ENCODE data around the gene GADL1. TPM values are rescaled to one million over a fixed set of nuclear protein-coding genes. Genes with fewer than 3 reads are reported as not detected.

Gene GADL1
- total RNA-seq, 2 donors from 2014 or later: not detected

DNA sequence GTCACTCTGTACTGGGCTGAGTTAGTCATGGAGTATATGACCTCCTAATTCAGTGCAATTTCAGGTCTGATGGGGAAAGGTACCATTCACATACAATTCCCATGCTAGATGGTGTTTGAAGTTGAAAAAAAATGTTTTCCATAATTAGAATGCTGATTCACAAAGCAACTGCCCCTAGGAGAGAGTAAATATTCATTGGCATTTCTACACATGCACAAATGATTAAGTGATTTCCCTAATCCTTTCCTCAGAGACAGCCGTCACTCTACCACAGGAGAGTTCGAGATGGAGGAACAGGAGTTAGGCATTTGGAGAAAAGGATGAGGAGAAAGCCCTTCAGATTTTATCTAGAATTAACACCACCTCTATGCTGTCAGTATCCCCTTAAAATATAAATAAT lies 32.5 kb downstream of the GADL1 start:
- no peaks in the 10 kb centered on the region for H3K9me3 Mint-ChIP-seq
- ATAC-seq (no peak), DNase-seq (ENCODE audit: low spot score) (no peak)
- no peaks in the 10 kb centered on the region for H3K4me1 Mint-ChIP-seq (ENCODE audit: low read depth in 2 of 2)
- H3K27me3 Mint-ChIP-seq: peaks cover 12 to 22% of the 10 kb centered on the region in 2 donors
- no peak overlapping the region for H3K27ac Mint-ChIP-seq
- no peak overlapping the region for H3K4me3 Mint-ChIP-seq
- no peaks in the 10 kb centered on the region for H3K36me3 Mint-ChIP-seq

DNA sequence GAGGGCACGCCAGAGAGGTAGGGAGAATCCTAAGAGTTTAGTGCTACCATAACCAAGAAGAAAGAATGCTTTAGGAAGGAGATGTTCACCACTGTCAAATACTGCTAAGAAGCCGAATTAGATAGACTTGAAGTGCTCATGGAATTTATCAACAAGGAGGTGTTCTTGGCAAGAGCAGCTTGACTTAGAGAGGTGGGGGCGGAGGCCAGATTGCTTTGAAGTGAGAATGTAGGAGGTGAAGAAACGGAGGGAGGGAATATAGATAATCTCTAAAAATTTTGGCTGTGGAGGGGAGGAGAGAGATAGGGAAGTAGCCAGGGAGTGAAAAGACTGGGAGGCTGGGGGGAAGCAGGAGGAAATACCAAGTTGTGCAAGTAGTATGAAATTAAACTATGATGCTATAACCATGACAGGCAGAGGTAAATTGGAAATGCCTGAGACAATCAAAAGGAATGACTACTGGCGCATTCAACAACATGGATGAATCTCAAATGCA lies 35.5 kb downstream of the GADL1 start:
- no peak for ATAC-seq
- Mint-ChIP-seq H3K4me1 (ENCODE audit: low read depth in 2 of 2) (no peaks in the 10 kb centered on the region), H3K27ac (no peak overlapping the region), H3K4me3 (no peak overlapping the region), H3K36me3 (no peaks in the 10 kb centered on the region), H3K9me3 (no peaks in the 10 kb centered on the region), H3K27me3 (peaks cover 6 to 14% of the 10 kb centered on the region in 2 donors)
- no peak for DNase-seq (ENCODE audit: low spot score)

DNA sequence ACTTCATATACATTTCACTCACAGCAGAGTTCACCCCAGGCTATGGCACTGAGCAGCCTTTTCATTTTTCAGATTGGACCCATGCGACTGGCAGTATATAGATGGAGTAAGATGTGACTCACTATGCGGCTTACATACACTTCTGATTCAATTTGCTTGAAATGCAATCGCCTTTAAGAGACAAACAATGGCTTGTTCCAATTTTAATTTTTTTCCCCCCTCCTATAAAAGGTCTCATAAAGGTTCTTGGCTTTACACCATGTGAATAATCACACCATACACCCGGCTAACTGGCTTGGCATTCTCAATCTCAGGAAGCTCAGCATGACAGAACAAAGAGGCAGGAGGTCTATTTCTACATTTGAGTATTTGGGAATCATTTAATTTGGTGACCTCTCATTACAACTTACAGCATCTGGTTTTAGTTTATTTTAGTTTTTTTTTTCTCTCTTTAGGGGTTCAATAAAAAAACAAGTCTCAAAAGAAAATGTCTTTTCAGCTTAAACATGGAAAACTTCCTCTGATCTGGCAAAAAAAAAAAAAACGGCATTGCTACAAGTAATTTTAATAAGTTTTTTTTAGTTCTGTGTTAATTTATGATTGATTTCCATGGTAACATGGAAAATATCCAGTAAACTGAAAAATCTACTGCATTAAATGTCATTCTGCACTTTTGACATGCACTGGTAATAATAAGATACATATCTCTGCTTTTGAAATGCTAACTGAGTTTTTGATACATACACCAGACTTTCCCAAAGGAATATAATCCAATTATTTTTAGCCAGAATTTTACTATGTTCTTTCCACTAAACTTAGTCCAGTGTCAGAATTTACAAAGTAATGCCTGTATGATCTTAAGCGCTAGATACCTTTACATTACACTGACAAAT lies 38.8 kb downstream of the GADL1 start:
- Mint-ChIP-seq H3K27me3 (peaks cover 7 to 8% of the 10 kb centered on the region in 2 donors), H3K4me3 (no peak overlapping the region), H3K27ac (no peak overlapping the region), H3K4me1 (ENCODE audit: low read depth in 2 of 2) (no peaks in the 10 kb centered on the region), H3K36me3 (no peaks in the 10 kb centered on the region), H3K9me3 (no peaks in the 10 kb centered on the region)
- DNase-seq (ENCODE audit: low spot score): no peak
- ATAC-seq: no peak

DNA sequence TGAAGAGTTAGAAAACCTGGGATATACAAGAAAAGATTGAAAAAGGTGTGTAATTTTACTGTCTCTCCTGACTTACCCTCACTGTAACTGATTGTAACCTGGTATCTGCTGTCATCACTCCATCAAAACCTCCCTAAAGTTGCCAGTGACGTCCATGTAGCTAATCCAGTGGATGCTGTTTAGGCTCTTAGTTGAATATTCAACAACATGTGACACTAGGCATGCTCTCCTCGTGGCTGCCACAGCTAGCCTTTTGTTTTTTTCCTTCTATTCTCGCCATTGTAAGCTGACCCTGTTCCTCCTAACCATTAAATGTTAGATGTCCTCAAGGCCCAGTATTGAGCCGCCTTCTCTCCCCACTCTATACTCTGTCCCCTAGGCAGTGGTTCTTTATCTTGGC lies 41.6 kb downstream of the GADL1 start:
- H3K9me3 Mint-ChIP-seq: no peaks in the 10 kb centered on the region
- no peak overlapping the region for H3K27ac Mint-ChIP-seq
- no peak overlapping the region for H3K4me3 Mint-ChIP-seq
- peaks cover 0 to 3% of the 10 kb centered on the region in 2 donors for H3K4me1 Mint-ChIP-seq (ENCODE audit: low read depth in 2 of 2)
- DNase-seq (ENCODE audit: low spot score) (no peak), ATAC-seq (no peak)
- peaks cover 7 to 8% of the 10 kb centered on the region in 2 donors for H3K27me3 Mint-ChIP-seq
- H3K36me3 Mint-ChIP-seq: no peaks in the 10 kb centered on the region

DNA sequence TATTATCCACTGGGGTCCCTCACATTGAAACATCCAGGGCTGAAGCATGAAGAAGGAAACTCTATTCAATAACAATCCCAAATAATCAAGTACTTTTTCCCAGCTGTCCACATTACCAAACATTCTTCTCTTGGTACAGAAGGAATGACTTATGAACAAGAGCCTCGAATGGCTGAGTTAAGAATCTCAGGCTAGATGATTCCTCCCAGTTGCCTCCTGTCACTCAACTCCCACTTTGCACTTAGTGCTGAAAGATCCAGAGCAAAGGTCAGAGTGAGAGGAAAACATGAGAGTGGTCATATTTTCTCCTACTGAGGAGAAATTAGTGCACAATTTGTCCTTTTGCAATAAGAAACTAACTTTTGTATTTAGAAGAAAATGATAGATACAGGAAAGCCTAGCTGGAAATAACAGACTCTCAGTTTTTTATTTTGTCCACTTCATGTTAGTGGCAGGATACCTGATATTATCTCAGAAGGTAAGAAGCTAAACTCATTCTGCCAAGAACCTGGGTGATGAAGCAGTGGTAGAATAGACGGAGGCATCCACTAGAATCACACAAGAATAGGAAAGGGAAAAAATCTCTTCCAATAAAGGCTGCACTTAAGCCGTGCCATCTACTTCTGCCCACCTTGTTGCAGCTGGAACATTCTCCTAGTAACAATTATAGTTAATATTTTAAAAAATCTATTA lies 46.2 kb downstream of the GADL1 start:
- no peak for ATAC-seq
- H3K27ac Mint-ChIP-seq: no peak overlapping the region
- no peak for DNase-seq (ENCODE audit: low spot score)
- no peaks in the 10 kb centered on the region for H3K9me3 Mint-ChIP-seq
- no peaks in the 10 kb centered on the region for H3K36me3 Mint-ChIP-seq
- no peak overlapping the region for H3K4me3 Mint-ChIP-seq
- peaks cover 6 to 7% of the 10 kb centered on the region in 2 donors for H3K27me3 Mint-ChIP-seq
- H3K4me1 Mint-ChIP-seq (ENCODE audit: low read depth in 2 of 2): peaks cover 0 to 6% of the 10 kb centered on the region in 2 donors

DNA sequence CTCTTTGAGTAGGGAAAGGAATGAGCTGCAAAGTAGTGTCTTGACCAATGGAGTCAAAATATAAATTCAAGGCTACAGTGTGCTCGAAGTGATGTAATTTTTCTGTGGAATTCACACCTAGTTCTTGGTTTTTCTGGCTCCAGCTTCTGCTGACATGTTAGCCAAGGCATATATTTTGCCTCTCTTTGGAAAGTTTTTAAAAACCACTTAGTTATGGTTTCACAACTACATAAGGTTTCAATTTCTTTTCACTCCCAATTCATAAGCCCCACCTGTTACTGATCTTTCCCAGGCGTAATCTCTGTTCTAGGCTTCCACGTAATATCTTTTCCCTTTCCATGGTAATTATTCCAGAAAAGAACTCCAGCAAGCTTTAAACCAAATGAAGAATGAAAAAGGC lies 46.9 kb downstream of the GADL1 start:
- Mint-ChIP-seq H3K36me3 (no peaks in the 10 kb centered on the region), H3K27ac (no peak overlapping the region), H3K27me3 (peaks cover 6 to 7% of the 10 kb centered on the region in 2 donors), H3K4me1 (ENCODE audit: low read depth in 2 of 2) (peaks cover 0 to 6% of the 10 kb centered on the region in 2 donors), H3K9me3 (no peaks in the 10 kb centered on the region), H3K4me3 (no peak overlapping the region)
- peak in 1 of 2 donors; percentile 61 for ATAC-seq
- no peak for DNase-seq (ENCODE audit: low spot score)

DNA sequence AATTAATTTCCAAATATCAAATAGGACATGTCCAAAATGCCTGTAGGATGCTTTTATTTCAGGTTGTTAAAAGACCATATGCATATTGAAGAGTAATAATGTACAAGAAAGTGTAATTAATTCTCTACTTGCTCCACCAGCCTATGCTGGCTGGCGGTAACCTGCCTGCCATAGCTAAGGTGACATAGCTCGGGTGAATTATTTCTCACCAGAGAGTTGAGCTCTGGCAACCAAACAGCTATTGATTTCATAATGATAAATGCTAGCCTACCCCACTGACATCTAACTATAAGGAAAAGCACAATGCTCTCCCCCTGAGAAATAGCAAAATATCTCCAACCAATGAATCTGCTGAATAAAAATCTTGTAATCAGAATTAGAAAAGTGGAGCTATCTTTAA lies 48.9 kb downstream of the GADL1 start:
- no peak for DNase-seq (ENCODE audit: low spot score)
- Mint-ChIP-seq H3K27me3 (peaks cover 10 to 26% of the 10 kb centered on the region in 2 donors), H3K4me1 (ENCODE audit: low read depth in 2 of 2) (peaks cover 0 to 6% of the 10 kb centered on the region in 2 donors), H3K4me3 (no peak overlapping the region), H3K27ac (no peak overlapping the region), H3K36me3 (no peaks in the 10 kb centered on the region), H3K9me3 (no peaks in the 10 kb centered on the region)
- no peak for ATAC-seq

DNA sequence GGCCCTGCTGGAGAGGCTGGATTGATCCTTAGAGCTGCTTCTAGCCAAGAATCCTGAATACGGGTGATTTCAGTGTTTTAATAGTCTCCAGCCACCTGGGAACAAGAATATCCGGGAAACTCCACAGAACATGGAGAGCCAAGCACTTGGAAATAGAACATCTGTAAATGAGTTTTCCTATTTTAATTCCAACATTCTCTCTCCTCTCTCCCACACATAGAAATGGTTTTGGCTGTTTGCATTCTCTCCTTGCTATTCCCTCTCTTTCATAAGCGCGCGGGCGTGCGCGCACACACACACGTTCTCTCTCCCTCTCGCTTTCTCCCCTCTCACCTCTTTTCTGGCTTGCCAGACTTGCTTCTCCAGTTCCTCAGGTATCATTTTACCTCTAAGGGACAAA lies 50.6 kb downstream of the GADL1 start:
- Mint-ChIP-seq H3K27me3 (peaks cover 14 to 28% of the 10 kb centered on the region in 2 donors), H3K4me3 (no peak overlapping the region), H3K9me3 (no peaks in the 10 kb centered on the region), H3K36me3 (no peaks in the 10 kb centered on the region), H3K4me1 (ENCODE audit: low read depth in 2 of 2) (peaks cover 0 to 6% of the 10 kb centered on the region in 2 donors), H3K27ac (no peak overlapping the region)
- DNase-seq (ENCODE audit: low spot score) (no peak), ATAC-seq (no peak)

DNA sequence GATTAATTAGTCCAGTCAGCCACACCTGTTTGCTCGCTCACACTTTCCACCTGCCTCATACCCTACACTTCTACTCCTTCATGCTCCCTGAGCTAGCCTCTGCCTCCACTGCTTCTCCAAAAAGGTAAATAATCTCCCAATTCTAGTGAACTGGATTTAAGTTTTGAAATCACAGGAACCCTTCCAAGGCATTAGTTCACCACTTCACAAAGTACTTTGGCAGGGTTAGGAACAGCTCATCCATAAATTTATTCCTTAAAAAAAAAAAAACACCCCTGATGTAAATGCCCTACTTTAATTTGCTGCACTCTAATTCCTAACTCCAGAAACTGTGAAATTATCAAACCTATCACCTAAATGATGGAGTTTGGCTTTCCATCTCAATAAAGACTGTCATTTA lies 58.3 kb downstream of the GADL1 start:
- ATAC-seq (no peak), DNase-seq (ENCODE audit: low spot score) (no peak)
- Mint-ChIP-seq H3K9me3 (no peaks in the 10 kb centered on the region), H3K36me3 (no peaks in the 10 kb centered on the region), H3K4me1 (ENCODE audit: low read depth in 2 of 2) (no peaks in the 10 kb centered on the region), H3K27me3 (peaks cover 13 to 32% of the 10 kb centered on the region in 2 donors), H3K4me3 (no peak overlapping the region), H3K27ac (no peak overlapping the region)

DNA sequence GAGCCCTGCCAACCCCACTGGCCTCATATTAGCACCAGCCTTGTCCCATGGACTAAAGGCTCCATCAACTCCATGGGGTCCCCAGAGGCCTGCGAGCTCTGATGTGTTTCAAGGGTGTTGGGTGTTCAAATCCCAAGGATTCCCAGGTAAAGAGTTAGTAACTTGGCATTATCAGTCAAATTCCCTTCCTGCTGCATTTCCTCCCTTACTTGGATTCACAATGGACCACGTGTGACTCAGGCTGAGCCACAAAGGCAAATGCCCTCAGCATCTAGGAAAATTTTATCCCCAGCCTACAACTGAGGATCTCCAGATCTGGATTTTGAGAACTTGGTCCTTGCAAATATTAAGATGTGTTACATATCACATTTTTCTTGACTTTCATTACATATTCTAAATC lies 58.8 kb downstream of the GADL1 start:
- ATAC-seq (no peak), DNase-seq (ENCODE audit: low spot score) (no peak)
- Mint-ChIP-seq H3K27ac (no peak overlapping the region), H3K36me3 (no peaks in the 10 kb centered on the region), H3K4me1 (ENCODE audit: low read depth in 2 of 2) (no peaks in the 10 kb centered on the region), H3K9me3 (no peaks in the 10 kb centered on the region), H3K27me3 (peaks cover 16 to 32% of the 10 kb centered on the region in 2 donors), H3K4me3 (no peak overlapping the region)

DNA sequence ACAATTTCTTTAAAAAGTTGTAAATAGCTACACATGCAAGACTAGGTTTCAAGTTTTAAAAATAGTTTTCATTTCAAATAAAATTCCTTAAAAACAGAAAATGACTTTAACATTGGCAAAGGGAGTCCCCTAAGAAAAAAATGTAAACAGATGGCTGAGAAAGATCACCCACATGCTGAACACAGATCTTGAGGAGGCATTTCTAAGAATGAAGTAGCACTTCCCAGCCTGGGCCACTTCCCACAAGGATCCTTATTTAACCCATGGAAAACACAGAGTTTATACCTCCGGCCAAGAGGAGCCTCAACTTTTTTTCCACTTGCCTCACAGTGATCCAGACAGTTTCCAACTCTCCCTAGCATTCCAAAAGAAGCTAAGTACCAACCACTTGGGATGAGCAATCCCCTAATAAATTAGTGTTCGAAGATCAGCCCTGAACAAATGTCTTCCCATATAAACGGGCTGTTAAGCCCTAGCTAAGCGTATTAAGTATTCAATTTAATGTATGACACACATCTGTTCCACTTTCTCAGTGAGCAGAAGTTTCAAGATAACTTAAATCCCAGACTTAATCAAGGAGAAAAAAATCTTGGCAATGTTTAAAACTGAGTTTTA lies 61.4 kb downstream of the GADL1 start:
- no peak for DNase-seq (ENCODE audit: low spot score)
- Mint-ChIP-seq H3K27me3 (peaks cover 13 to 29% of the 10 kb centered on the region in 2 donors), H3K9me3 (no peaks in the 10 kb centered on the region), H3K4me1 (ENCODE audit: low read depth in 2 of 2) (no peaks in the 10 kb centered on the region), H3K36me3 (no peaks in the 10 kb centered on the region), H3K4me3 (no peak overlapping the region), H3K27ac (no peak overlapping the region)
- no peak for ATAC-seq

DNA sequence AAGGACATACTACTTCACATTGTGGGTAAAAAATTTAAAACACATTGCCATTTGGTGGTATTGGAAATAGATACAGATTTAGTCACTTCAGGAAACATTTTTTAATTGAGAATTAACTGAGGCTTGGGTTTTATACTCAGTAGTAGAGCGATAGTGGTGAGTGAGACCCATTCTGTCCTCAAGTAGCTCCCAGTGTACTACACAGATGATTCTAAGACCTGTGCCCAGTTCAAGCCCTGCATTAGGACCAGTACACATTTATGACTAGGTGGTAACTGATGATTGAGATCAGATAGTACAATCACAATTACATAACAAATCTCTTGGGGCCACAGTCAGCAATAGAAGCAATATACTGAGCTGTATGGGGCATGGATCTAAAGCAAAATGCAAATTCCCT lies 67.4 kb downstream of the GADL1 start:
- DNase-seq (ENCODE audit: low spot score) (no peak), ATAC-seq (no peak)
- H3K9me3 Mint-ChIP-seq: no peaks in the 10 kb centered on the region
- H3K27ac Mint-ChIP-seq: no peak overlapping the region
- no peaks in the 10 kb centered on the region for H3K36me3 Mint-ChIP-seq
- H3K27me3 Mint-ChIP-seq: peaks cover 17 to 20% of the 10 kb centered on the region in 2 donors
- H3K4me1 Mint-ChIP-seq (ENCODE audit: low read depth in 2 of 2): no peaks in the 10 kb centered on the region
- no peak overlapping the region for H3K4me3 Mint-ChIP-seq

DNA sequence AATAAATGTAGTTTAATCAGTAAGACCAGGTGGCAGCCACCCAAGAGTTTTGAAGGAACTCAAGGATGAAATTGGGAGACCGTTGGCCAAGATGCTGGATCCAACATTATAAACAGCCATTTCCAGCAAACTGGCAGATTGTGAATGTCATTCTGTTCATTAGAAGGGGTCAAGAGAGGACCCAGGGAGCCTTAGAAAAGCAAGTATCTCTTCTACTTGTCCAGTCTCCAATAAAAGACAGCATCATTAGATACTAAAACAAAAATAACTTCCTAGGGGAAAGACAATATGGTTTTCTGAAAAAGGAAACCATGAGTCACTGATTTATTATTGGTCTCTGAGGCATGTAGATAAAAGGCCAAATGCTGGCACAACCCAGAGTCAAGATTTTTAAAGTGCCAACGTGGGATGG lies 67.9 kb downstream of the GADL1 start:
- DNase-seq (ENCODE audit: low spot score) (no peak), ATAC-seq (no peak)
- H3K4me1 Mint-ChIP-seq (ENCODE audit: low read depth in 2 of 2): no peaks in the 10 kb centered on the region
- no peaks in the 10 kb centered on the region for H3K9me3 Mint-ChIP-seq
- no peaks in the 10 kb centered on the region for H3K36me3 Mint-ChIP-seq
- H3K4me3 Mint-ChIP-seq: no peak overlapping the region
- peaks cover 14 to 20% of the 10 kb centered on the region in 2 donors for H3K27me3 Mint-ChIP-seq
- no peak overlapping the region for H3K27ac Mint-ChIP-seq
